ACHN (cell line): Measurements from ENCODE around the gene GNAT3.

Experiments used
- DNase-seq: peaks from one replicate; pipeline ENCODE4 v3.0.0-alpha.2; 2015
- in situ Hi-C: cut with HindIII; loops from 2 replicates; pipeline ENCODE4 v1.10.0; 2017; ENCODE audit warnings: low sequenced_read_pairs, low pct_ligation_motif_present, low pct_unique_long_range_greater_than_20kb

The GNAT3 gene

DNA sequence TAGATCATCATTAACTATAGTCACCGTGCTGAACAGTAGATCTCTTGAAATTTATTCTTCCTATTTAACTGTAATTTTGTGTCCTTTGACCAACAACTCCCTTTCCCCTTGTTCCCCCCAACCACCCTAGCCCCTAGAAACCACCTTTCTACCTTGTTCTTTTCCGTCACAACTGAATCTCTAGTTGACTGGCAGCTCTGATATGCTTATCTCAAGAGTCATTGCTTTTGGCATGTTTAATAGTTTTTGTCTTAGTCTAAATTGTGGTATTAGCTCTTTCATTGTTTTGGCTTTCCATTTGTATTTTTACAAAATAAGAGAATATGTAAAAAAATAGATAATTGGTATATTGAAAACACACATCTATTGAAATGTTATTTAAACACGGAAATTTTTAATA, 1.8 kb downstream of the GNAT3 start:
- in situ Hi-C loops = no loop called here
- no peak for DNase-seq

DNA sequence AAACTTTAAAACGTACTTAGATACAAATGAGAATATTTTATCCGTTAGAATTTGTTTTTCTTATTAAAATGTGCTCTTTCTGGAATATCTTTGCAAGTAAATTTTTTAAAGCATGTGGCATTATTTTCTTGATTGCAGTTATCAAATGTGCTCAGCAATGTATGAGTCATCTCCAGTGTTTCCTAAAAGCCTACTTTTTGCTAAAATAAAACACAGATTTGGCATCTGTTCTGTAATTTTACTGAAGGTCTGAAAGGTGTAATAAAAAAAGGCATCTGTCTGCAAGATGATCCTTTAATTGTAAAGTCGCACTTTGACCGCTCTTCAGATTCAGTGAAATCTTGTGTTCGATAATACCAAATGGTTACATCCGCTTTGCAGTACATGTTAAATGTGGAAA, 3.4 kb downstream of the GNAT3 start:
- in situ Hi-C loops = no loop called here
- DNase-seq = no peak

DNA sequence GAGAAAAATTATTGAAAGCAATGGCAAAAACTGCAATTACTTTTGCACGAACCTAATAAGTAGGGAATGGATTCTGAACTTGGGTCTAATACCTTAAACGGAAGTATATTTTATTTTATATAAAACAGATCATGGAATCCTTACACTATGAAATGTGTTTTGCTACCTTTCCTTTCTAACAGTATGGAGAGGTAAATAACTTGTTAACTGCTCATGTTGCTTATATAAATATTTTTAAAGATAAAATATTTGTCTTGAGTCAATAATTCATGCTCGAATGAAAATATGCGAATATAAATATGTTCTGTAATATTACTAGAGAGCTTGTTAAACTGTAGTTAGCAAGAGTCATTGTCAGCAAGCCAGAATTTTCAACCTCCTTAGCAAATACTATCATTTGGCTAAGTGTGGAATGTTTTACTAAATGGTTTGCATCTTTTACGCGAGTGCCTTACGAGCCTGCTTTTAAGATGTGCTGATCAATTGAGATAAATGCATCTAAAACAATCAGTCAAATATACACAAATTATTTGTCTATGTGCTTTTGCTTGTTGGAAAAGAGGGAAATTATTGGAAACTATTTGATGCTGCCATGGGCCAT, 5.9 kb downstream of the GNAT3 start:
- in situ Hi-C loops = no loop called here
- no peak for DNase-seq

DNA sequence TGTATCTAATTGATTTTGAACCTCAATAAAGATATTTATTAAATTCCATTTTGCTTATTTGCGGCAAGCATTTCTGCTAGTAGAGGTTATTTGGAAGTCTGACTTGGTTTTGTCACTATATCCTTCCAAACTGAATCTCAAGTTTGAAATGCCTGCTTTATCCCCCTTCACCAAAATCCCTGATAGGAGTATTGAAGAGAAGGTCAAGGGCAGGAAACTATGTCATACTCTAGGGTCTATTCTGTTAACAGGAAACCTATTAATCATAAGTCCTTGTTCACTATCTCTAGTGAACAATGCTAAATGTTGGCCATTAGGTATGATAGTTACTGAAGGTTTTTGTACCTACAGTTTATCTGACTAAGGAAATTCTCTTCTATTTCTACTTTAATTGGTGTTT, 11.5 kb downstream of the GNAT3 start:
- in situ Hi-C loops = no loop called here

DNA sequence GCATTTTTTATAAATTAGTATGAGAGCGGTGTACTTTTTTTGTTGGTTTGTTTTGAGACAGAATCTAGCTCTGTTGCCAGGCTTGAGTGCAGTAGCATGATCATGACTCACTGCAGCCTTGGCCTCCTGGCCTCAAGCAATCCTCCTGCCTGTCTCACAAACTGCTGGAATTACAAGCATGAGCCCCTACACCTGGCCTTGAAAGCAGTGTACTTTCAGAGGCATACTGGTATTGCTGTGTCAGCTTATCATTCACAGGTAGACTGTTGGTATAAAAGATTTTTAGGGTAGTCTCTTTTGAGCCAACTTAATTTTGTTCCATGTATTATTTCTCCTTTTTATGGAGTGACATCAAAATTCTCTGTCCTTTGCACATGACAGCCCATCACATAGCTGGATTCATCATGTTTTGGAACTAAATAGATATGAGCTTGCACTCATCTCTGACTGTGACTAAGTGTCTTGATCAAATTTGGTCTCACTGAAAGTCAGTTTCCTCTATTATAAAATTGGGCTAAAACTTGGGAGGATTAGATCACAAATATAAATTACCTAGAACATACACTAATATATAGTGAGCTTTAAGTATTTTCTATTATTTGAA, 12.4 kb downstream of the GNAT3 start:
- peak; percentile 95 for DNase-seq
- in situ Hi-C loops = no loop called here

More for the DNA sequence above, 11.5 kb downstream of the GNAT3 start:
- DNase-seq = no peak

DNA sequence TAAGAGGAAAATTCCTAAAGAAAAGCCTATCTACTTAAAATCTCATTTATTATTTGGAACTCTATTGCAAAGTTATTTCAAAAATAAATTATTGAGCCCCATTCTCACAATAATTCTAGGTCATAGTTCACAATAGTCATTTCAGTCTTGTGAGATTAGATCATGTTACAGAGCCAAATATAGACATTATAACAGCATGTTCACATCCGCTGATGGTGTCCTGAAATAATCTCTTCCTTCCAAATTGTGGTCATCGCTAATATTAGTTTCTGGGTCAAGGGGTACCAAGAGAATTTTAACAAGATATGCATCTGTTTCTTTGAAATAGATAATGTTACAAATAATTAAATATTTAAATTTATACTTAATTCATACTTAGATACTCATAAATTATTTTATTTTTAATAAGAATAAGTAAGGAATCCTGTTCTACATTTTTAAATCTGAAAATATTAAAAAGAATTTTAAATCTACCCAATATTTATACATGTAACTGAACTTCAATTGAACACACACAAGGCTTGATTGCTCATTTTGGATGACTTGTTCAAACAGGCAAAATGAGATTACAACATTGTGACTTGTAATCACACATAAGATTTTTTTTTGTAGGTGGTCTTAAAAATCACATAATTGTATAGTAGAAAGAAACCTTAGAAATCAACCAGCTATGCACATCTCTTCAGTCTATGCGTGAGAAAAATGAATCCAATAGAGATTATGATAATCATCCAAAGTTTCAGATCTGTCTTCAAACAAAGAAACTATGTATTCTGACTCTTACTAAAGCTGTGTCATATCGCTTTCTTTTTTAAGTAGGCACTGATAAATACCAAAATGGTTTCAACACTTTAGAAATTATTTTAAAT, 13.1 kb downstream of the GNAT3 start:
- no peak for DNase-seq

DNA sequence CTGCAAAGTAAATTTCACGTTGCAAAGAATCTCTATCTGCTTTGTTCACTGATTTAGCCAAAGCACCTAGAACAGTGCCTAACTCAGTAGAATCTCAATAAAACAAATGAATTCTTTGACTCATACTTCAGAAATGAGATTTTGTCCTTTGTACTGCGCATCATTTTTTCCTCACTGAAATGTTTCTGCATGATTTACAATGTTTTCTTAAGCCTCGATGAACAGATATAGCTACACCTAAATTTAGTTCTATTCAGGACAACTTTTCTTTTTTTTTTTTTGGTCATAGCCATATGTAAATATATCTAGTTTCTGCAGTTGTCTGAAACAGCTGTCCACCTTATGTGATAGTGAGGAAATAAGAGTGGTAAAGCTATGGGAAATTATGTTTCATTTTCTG, 15.3 kb downstream of the GNAT3 start:
- no peak for DNase-seq
- in situ Hi-C loops = no loop called here

More for the DNA sequence above, 13.1 kb downstream of the GNAT3 start:
- in situ Hi-C loops = no loop called here

DNA sequence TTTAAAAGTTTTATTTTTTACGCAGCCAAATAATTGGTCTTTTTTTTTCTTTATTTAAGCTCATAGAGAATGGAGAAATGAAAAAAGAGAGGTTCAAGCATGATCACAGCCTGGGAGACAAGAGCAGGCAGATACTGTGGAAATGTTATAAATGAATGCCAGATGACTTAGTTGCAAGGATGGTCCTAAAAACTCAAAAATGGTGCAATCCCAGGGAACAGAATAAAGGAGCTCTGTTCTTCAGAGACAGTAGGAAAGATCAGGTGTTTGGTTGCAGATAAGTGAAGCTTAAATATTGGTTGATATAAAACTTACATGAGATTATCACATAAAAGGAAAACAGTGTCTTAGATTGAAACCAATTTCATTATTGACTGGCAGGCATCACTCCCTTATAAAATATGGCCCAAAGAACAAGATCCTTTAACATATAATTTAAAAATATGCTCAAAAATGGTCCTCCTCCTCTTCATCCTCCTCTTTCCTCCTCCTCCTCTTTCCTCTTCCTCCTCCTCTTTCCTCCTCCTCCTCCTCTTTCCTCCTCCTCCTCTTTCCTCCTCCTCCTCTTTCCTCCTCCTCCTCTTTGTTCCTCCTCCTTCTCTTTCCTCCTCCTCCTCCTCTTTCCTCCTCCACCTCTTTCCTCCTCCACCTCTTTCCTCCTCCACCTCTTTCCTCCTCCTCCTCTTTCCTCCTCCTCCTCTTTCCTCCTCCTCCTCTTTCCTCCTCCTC, 18.6 kb downstream of the GNAT3 start:
- no peak for DNase-seq
- in situ Hi-C loops = no loop called here

DNA sequence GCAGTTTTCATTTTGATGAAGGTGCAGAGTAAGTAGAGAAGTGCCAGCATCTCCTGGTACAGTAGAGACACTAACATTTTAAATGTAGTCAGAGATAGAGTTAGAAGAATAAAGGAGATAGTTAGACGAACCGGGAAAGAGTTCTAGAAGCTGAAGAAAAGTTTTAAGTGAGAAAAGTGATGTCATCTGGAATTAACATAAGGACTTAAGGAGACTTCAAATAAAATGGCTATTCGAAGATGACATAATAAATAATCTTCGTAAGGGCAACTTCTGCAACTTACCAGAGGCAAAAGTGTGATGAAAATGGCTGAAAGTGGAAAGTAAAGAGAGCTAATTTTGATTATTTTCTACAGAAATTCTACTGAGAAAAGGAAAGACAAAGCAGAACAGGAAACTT, 20.4 kb downstream of the GNAT3 start:
- DNase-seq = no peak
- in situ Hi-C loops = no loop called here

DNA sequence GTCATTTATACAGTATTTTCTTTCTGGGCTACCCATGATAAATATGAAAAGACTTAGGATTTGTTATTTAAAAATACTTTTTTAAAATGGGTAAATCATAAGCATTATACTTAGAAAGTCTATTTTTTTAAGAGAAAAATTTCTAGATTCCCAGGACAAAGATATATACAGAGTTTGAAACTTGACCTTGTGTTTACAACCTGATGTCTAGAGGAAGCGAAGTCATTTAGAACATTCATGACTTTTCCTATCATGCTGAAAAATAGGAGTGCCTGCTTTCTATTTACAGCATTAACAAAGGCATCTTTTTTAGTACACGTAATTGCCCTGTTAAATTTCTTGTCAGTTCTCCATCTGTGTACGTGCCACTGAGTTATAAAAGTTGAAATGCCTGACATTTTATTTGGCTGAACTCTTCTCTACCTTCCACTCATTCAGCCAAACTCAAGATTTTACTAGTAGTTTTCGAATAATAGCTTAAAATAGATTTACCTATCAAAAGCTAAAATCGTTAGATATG, 23.0 kb downstream of the GNAT3 start:
- no peak for DNase-seq
- in situ Hi-C loops = no loop called here

DNA sequence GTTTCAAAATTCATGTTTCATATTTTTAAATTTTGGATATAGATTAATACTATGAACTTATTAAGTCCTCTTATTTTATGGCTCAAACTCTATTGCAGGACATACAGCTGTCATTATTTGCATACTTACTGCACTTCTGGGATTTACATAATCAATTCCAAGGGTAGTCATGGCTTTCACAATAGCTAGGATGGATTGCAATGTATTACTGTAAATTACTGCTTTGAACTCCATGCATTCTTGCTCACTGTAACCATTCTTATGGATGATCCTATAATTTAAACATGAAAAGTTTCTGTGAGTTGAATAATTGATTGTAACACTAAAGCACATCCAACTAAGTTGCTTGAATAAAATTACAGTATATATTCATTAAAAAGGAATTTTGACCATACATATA, 23.5 kb downstream of the GNAT3 start:
- DNase-seq = no peak
- in situ Hi-C loops = no loop called here

DNA sequence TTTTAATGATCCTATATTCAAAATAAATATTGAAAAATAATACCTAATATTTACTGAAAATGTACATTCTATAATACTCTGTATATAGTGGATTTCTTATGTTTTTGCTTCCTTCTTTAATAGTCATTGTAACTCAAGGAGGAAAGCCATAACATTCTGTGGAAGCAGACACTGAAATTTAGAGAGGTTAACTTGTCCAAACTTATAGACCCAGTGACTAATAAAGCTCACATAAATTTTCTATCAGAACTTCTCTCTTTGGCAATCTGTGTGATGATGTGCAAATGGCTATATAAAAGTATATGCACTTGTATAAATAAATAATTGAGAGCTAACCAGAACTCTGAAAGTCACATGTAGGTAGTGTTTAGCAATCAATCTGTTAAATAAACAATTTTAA, 26.1 kb downstream of the GNAT3 start:
- no peak for DNase-seq
- in situ Hi-C loops = no loop called here

DNA sequence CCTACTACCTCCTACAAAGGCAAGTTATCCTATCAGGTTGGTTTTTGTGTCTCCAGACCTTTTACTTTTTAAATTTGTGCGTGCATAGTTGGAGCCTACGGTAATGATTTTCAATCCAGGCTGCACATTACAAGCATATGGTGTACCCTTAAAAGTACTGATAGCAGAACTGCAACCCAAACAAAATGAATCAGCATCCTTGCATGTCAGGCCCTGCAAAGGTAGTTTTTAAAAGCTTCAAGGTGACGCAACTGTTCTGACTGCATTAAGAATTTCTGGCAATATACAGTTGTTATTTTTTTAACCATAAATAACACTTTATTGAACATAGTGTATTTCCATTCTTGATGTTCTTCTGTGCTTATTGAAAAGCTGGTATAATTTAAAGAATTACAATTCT, 28.9 kb downstream of the GNAT3 start:
- no peak for DNase-seq
- in situ Hi-C loops = no loop called here

DNA sequence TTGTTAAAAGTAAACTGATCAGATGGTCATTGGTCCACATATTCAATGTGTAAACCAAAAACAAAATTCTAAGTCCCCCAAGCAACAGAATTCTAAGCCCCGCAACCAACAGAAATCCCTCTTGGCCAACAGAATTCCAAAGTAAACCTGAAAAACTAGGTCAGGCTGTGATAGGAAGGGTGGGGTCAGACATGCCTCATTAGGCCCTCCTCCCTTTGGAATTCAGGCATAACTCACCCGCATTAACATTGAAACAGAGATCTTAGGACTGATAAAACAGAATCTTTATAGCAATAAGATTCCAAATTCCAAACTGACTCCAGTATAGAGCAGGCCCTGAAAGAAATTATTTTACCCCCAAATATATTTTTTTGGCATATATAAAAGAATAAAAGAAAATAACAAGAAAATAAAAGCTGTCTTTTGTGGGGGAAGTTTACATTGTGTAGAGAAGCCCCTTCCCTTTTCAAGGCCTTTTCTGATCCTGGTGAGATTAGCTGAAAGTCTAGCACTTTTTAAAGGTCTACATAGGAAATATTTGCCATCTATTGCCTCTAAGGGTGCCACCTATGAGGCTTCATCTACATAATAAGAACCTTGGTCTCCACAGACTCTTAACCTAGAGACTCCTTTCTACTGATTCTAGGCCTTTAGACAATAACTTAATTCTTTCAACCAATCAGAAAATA, 30.5 kb downstream of the GNAT3 start:
- in situ Hi-C loops = no loop called here
- DNase-seq = peak; percentile 45

DNA sequence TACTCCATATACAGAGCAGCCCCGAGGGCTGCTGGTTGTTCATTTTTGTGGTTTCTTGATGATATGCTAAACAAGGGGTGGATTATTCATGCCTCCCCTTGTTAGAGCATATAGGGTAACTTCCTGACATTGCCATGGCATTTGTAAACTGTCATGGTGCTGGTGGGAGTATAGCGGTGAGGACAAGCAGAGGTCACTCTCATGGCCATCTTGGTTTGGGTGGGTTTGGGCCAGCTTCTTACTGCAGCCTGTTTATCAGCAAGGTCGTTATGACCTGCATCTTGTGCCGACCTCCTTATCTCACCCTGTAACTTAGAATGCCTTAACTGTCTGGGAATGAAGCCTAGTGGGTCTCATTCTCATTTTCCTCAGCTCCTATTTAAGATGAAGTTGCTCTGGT, 31.3 kb downstream of the GNAT3 start:
- DNase-seq = no peak
- in situ Hi-C loops = no loop called here

DNA sequence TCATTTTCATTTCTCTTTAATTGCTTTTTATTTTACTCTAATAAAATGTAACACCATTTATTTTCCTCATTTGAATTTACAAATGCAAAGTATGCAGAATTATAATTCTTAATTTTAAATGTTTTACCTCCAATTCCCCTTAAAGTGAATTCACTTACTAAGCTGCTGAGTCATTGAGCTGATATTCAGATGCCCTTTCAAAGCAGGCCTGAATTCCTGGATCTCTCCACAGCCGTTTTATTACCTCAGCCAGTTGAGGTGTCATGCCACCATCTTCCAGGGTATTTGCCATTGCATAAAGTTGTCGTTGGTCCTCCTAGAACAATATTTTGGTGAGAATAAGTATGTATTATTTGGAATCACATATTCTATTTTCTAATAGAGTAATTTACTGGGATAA, 33.2 kb downstream of the GNAT3 start:
- in situ Hi-C loops = no loop called here
- peak; percentile 72 for DNase-seq

DNA sequence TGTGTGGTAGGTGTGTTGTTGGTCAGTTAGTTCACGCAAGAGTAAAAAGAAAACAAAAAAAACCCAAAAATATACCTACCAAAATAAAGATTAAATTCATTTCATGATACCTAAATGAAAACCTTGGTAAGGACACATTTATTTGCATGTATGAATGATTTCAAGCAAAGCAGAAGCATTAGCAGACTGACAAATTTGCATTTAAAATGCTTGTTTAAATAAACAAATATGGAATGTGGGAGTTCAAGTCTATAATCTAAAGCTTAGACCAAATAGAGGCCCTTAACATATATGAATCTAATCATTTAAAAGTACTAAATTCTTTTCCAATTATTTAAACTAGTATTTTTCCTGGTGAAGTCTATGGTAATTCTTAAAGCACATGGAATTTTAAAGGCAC, 35.8 kb downstream of the GNAT3 start:
- no peak for DNase-seq
- in situ Hi-C loops = no loop called here

DNA sequence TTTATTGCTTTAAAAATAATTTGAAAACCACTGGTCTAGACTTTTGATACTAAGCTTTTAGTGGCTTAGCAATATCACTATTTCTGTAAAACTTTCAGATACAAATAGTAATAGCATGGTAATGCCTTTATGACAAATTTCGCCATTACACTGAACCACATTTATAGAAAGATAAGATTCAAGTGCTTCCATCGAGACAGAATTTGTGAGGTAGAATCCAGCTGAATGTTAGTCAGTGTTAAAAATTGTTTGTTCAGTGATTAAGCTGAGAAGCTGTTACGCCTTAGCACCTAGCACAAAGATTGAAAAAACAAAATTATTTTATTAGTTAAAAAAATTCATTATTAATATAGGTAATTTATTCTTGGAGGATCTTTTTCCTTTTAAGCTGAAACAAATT, 36.5 kb downstream of the GNAT3 start:
- DNase-seq = no peak
- in situ Hi-C loops = no loop called here

DNA sequence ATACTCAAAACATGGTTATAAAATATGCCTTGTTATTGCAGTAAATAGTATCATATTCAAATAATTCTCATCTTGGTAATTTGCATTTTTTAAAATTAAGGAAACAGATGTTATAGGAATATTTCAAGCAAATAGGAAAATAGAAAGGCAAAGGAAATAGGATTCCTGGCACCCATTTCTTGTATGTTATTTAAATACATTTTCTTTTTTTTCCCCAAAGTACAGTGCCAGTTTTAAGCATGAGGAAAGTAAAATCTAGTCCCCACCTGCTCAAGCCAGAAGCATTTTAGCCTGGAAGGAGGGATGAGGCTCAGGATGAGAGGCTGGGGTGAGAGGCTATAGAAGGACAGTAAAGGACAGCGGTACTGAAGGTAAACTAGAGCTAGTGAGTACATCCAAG, 38.1 kb downstream of the GNAT3 start:
- in situ Hi-C loops = no loop called here

More for the DNA sequence above, 38.1 kb downstream of the GNAT3 start:
- DNase-seq = no peak
